HepG2 (cell line): ENCODE measurements around the gene KIF26B. TPM values are rescaled to one million over a fixed set of nuclear protein-coding genes. Genes with fewer than 3 reads are reported as not detected.
A peak's percentile ranks its signal among the peaks of the same experiment; 100 is the strongest.

Experiments used
- ARNT2 ChIP-seq: sonication (generic); formaldehyde crosslinking; IDR thresholded peaks from 2 replicates; pipeline ENCODE4 v1.8.0; 2022; ENCODE audit warnings: mild to moderate bottlenecking, low read depth, missing genetic modification reagents, moderate library complexity
- GTF3A ChIP-seq: sonication (generic); formaldehyde crosslinking; conservative IDR thresholded peaks from 2 replicates; pipeline ENCODE4 v1.4.0; 2020; ENCODE audit warnings: mild to moderate bottlenecking, missing genetic modification reagents
- MLLT10 ChIP-seq: sonication (generic); formaldehyde crosslinking; IDR thresholded peaks from 2 replicates; pipeline ENCODE4 v1.4.0; 2020; ENCODE audit warnings: missing genetic modification reagents
- NFATC3 ChIP-seq: sonication (generic); formaldehyde crosslinking; IDR thresholded peaks from 2 replicates; pipeline ENCODE4 v1.5.1; 2020; ENCODE audit warnings: mild to moderate bottlenecking, missing genetic modification reagents
- PAX8 ChIP-seq: sonication (generic); formaldehyde crosslinking; IDR thresholded peaks from 2 replicates; pipeline ENCODE4 v1.8.0; 2022; ENCODE audit warnings: mild to moderate bottlenecking, missing genetic modification reagents, borderline replicate concordance
- RBFOX2 ChIP-seq: fragments of 200-400 bp; formaldehyde crosslinking; IDR thresholded peaks from 2 replicates; pipeline ENCODE4 v1.6.1; 2017; ENCODE audit warnings: low read depth, mild to moderate bottlenecking, low read length
- SETDB1 ChIP-seq: sonication (generic); formaldehyde crosslinking; IDR thresholded peaks from 2 replicates; pipeline ENCODE4 v1.5.1; 2020; ENCODE audit warnings: missing genetic modification reagents, mild to moderate bottlenecking, borderline replicate concordance
- ZC3H4 ChIP-seq: sonication (generic); formaldehyde crosslinking; IDR thresholded peaks from 2 replicates; pipeline ENCODE4 v1.4.0; 2020; ENCODE audit warnings: missing genetic modification reagents, borderline replicate concordance
- ZFX ChIP-seq: sonication (generic); formaldehyde crosslinking; IDR thresholded peaks from 2 replicates; pipeline ENCODE4 v1.4.0; 2020; ENCODE audit warnings: mild to moderate bottlenecking, low read depth, missing genetic modification reagents, moderate library complexity
- ZFY ChIP-seq: sonication (generic); formaldehyde crosslinking; IDR thresholded peaks from 2 replicates; pipeline ENCODE4 v1.4.0; 2020; ENCODE audit warnings: missing genetic modification reagents
- ZNF143 ChIP-seq: sonication (generic); formaldehyde crosslinking; IDR thresholded peaks from 2 replicates; pipeline ENCODE4 v1.4.0; 2020; ENCODE audit warnings: missing genetic modification reagents
- ZNF382 ChIP-seq: sonication (generic); formaldehyde crosslinking; IDR thresholded peaks from 2 replicates; pipeline ENCODE4 v1.5.0; 2020; ENCODE audit warnings: missing genetic modification reagents, mild to moderate bottlenecking, borderline replicate concordance
- ZNF468 ChIP-seq: sonication (generic); formaldehyde crosslinking; IDR thresholded peaks from 2 replicates; pipeline ENCODE4 v1.8.0; 2022; ENCODE audit warnings: mild to moderate bottlenecking, moderate library complexity, missing genetic modification reagents
- ZNF563 ChIP-seq: sonication (generic); formaldehyde crosslinking; IDR thresholded peaks from 2 replicates; pipeline ENCODE4 v1.8.0; 2022; ENCODE audit warnings: mild to moderate bottlenecking, moderate library complexity, missing genetic modification reagents
- ZNF589 ChIP-seq: sonication (generic); formaldehyde crosslinking; conservative IDR thresholded peaks from 2 replicates; pipeline ENCODE4 v1.8.0; 2022; ENCODE audit warnings: mild to moderate bottlenecking, moderate library complexity, missing genetic modification reagents
- ZNF788 ChIP-seq: sonication (generic); formaldehyde crosslinking; IDR thresholded peaks from 2 replicates; pipeline ENCODE4 v1.5.0; 2020; ENCODE audit warnings: mild to moderate bottlenecking, missing genetic modification reagents, borderline replicate concordance
- ZSCAN22 ChIP-seq: sonication (generic); formaldehyde crosslinking; IDR thresholded peaks from 2 replicates; pipeline ENCODE4 v1.4.0; 2020; ENCODE audit warnings: mild to moderate bottlenecking, missing genetic modification reagents
- polyA plus RNA-seq, 8 experiments: library from polyadenylated mRNA; depleted of rRNA in 3 of 8; stranded (reverse) in 7 of 8; unstranded in 1 of 8; fragments of >200 nt; fragmentation: Illumina TruSeq in 4 of 8; extraction: Trizol in 4 of 8; gene quantifications; 2 replicates each; pipeline versions ENCODE4 v1.2.1 to v1.2.3, GENCODE V29; 2011 to 2016; ENCODE audit warnings: low read depth in 4 of 8, missing spikeins in 1 of 8, mixed read lengths in 1 of 8; ENCODE audit not compliant: insufficient read depth in 1 of 8
- total RNA-seq, 5 experiments: library from RNA; depleted of rRNA; stranded (reverse); fragments of >200 nt; fragmentation: Illumina TruSeq; extraction: Trizol; gene quantifications; 2 replicates each; pipeline ENCODE4 v1.2.3, GENCODE V29; 2016; ENCODE audit warnings: low read depth in 1 of 5
- TF ChIP-seq, protein P1 (sequence below): sonication (generic); formaldehyde crosslinking; conservative IDR thresholded peaks from 2 replicates; pipeline ENCODE4 v1.8.1; 2023; ENCODE audit warnings: missing genetic modification reagents
- TF ChIP-seq, protein P2 (sequence below), 2 experiments: sonication (generic) in 1 of 2; formaldehyde crosslinking in 1 of 2; IDR thresholded peaks; 2 replicates each; pipeline versions ENCODE4 v1.4.0 to v1.6.1; 2018 to 2020; ENCODE audit warnings: missing genetic modification reagents in 2 of 2, borderline replicate concordance in 1 of 2, low read depth in 1 of 2, mild to moderate bottlenecking in 1 of 2, missing biosample characterization in 1 of 2
- TF ChIP-seq, protein P3 (sequence below): sonication (generic); formaldehyde crosslinking; IDR thresholded peaks from 2 replicates; pipeline ENCODE4 v1.4.0; 2020; ENCODE audit warnings: low read depth, mild to moderate bottlenecking, missing genetic modification reagents
- TF ChIP-seq, protein P4 (sequence below): IDR thresholded peaks from 2 replicates; pipeline ENCODE4 v1.6.1; 2016
- TF ChIP-seq, protein P5 (sequence below): sonication (generic); formaldehyde crosslinking; IDR thresholded peaks from 2 replicates; pipeline ENCODE4 v1.8.0; 2022; ENCODE audit warnings: missing genetic modification reagents, mild to moderate bottlenecking, borderline replicate concordance
- TF ChIP-seq, protein P6 (sequence below): IDR thresholded peaks from 2 replicates; pipeline ENCODE4 v1.6.1; 2018; ENCODE audit warnings: missing genetic modification reagents, mild to moderate bottlenecking, missing compliant biosample characterization

The KIF26B gene
- total and polyA plus RNA-seq, 2 of the 13 experiments (the other 11 are each of a cell fraction or from before 2014, with no cell fraction given) = 0.08 to 0.09 TPM

DNA sequence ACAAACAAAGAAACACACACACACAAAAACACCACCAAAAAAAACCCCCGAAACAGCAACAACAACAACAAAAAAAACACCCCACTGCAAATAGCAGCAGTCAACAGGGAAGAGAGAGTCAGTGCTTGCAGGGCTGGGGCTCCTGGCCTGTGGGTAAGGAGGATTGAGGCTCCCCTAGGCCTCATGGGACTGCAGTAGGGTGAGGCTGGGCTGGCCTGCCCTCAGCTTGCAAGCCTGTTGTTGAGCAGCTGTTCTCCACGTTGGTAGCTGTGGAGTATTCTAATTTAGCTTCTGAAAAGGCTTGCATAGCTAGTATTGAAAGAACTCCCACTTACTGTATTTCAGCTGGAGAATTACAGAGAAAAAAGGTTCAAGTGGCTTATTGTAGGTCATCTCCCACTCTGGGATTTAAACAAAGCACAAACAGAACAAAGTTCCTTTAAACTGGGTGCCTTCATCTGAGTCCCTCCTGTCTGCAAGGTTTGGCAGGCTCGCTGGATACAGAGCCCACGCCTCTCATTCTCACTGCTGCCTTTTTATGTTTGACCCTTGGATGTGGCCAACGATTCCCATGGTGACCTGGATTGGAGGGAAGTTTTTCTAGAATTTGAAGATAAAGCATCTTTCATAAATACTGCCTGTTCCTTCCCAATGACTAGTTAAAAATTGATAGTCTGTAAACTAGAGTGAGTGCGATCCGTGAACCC, 247.2 kb downstream of the KIF26B start (continued):
- TF ChIP-seq, protein P1, sequence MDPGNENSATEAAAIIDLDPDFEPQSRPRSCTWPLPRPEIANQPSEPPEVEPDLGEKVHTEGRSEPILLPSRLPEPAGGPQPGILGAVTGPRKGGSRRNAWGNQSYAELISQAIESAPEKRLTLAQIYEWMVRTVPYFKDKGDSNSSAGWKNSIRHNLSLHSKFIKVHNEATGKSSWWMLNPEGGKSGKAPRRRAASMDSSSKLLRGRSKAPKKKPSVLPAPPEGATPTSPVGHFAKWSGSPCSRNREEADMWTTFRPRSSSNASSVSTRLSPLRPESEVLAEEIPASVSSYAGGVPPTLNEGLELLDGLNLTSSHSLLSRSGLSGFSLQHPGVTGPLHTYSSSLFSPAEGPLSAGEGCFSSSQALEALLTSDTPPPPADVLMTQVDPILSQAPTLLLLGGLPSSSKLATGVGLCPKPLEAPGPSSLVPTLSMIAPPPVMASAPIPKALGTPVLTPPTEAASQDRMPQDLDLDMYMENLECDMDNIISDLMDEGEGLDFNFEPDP (CRISPR knock-in tag) = no peak
- TF ChIP-seq ZNF563 (CRISPR knock-in tag) (no peak), ZFY (CRISPR knock-in tag) (no peak), ZSCAN22 (CRISPR knock-in tag) (no peak), SETDB1 (CRISPR knock-in tag) (no peak), ARNT2 (CRISPR knock-in tag) (no peak), ZNF468 (no peak), GTF3A (0 out of 2 replicates have a peak, but pooled peaks have one; percentile 27), ZNF143 (no peak), ZNF589 (no peak), NFATC3 (CRISPR knock-in tag) (no peak), PAX8 (CRISPR knock-in tag) (no peak), MLLT10 (CRISPR knock-in tag) (no peak), ZFX (0 out of 2 replicates have a peak, but pooled peaks have one; percentile 47), ZNF382 (CRISPR knock-in tag) (no peak), ZC3H4 (CRISPR knock-in tag) (no peak), RBFOX2 (no peak), ZNF788 (CRISPR knock-in tag) (no peak)
- TF ChIP-seq, protein P2, sequence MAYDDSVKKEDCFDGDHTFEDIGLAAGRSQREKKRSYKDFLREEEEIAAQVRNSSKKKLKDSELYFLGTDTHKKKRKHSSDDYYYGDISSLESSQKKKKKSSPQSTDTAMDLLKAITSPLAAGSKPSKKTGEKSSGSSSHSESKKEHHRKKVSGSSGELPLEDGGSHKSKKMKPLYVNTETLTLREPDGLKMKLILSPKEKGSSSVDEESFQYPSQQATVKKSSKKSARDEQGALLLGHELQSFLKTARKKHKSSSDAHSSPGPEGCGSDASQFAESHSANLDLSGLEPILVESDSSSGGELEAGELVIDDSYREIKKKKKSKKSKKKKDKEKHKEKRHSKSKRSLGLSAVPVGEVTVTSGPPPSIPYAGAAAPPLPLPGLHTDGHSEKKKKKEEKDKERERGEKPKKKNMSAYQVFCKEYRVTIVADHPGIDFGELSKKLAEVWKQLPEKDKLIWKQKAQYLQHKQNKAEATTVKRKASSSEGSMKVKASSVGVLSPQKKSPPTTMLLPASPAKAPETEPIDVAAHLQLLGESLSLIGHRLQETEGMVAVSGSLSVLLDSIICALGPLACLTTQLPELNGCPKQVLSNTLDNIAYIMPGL (CRISPR knock-in tag; IDR thresholded peaks at IDR 0.05; ENCODE audit: borderline replicate concordance in 1 of 2, low read depth in 1 of 2) = no peak
- TF ChIP-seq, protein P3, sequence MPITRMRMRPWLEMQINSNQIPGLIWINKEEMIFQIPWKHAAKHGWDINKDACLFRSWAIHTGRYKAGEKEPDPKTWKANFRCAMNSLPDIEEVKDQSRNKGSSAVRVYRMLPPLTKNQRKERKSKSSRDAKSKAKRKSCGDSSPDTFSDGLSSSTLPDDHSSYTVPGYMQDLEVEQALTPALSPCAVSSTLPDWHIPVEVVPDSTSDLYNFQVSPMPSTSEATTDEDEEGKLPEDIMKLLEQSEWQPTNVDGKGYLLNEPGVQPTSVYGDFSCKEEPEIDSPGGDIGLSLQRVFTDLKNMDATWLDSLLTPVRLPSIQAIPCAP (CRISPR knock-in tag) = no peak
- TF ChIP-seq, protein P4, sequence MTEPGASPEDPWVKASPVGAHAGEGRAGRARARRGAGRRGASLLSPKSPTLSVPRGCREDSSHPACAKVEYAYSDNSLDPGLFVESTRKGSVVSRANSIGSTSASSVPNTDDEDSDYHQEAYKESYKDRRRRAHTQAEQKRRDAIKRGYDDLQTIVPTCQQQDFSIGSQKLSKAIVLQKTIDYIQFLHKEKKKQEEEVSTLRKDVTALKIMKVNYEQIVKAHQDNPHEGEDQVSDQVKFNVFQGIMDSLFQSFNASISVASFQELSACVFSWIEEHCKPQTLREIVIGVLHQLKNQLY (CRISPR knock-in tag) = no peak
- TF ChIP-seq, protein P5, sequence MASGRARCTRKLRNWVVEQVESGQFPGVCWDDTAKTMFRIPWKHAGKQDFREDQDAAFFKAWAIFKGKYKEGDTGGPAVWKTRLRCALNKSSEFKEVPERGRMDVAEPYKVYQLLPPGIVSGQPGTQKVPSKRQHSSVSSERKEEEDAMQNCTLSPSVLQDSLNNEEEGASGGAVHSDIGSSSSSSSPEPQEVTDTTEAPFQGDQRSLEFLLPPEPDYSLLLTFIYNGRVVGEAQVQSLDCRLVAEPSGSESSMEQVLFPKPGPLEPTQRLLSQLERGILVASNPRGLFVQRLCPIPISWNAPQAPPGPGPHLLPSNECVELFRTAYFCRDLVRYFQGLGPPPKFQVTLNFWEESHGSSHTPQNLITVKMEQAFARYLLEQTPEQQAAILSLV (CRISPR knock-in tag) = no peak
- TF ChIP-seq, protein P6, sequence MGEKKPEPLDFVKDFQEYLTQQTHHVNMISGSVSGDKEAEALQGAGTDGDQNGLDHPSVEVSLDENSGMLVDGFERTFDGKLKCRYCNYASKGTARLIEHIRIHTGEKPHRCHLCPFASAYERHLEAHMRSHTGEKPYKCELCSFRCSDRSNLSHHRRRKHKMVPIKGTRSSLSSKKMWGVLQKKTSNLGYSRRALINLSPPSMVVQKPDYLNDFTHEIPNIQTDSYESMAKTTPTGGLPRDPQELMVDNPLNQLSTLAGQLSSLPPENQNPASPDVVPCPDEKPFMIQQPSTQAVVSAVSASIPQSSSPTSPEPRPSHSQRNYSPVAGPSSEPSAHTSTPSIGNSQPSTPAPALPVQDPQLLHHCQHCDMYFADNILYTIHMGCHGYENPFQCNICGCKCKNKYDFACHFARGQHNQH (CRISPR knock-in tag) = no peak
